ENCODE data around the gene RARB.

The RARB gene

GRCh38 chr3:25481386-25481785 lies 53.3 kb downstream of the RARB start:
- H3K4me3 ChIP-seq (ENCODE audit: low read length), result no peak overlapping the region
- no peaks in the 10 kb centered on the region for H3K27me3 ChIP-seq (ENCODE audit: control insufficient read depth, insufficient read depth, low read length)
- H3K36me3 ChIP-seq (ENCODE audit: control insufficient read depth, insufficient read depth, low read length), result no peaks in the 10 kb centered on the region
- H3K9me3 ChIP-seq (ENCODE audit: control insufficient read depth, low read length), result no peaks in the 10 kb centered on the region
- H3K9ac ChIP-seq (ENCODE audit: low read length), result no peak overlapping the region
- H3K4me1 ChIP-seq (ENCODE audit: control insufficient read depth, insufficient read depth, low read length), result peaks cover 7% of the 10 kb centered on the region

- Histone ChIP-seq H3K9me3 (ENCODE audit: control insufficient read depth, low read length) (no peaks in the 10 kb centered on the region), H3K27me3 (ENCODE audit: control insufficient read depth, insufficient read depth, low read length) (no peaks in the 10 kb centered on the region), H3K9ac (ENCODE audit: low read length) (no peak overlapping the region), H3K36me3 (ENCODE audit: control insufficient read depth, insufficient read depth, low read length) (no peaks in the 10 kb centered on the region), H3K4me3 (ENCODE audit: low read length) (no peak overlapping the region), H3K4me1 (ENCODE audit: control insufficient read depth, insufficient read depth, low read length) (peaks cover 7% of the 10 kb centered on the region)
These were observed 55.4 kb downstream of the RARB start for GRCh38 chr3:25483456-25483855.

GRCh38 chr3:25485673-25486072 lies 57.6 kb downstream of the RARB start:
- no peaks in the 10 kb centered on the region for H3K36me3 ChIP-seq (ENCODE audit: control insufficient read depth, insufficient read depth, low read length)
- no peak overlapping the region for H3K4me3 ChIP-seq (ENCODE audit: low read length)
- no peaks in the 10 kb centered on the region for H3K9me3 ChIP-seq (ENCODE audit: control insufficient read depth, low read length)
- no peak overlapping the region for H3K9ac ChIP-seq (ENCODE audit: low read length)
- H3K4me1 ChIP-seq (ENCODE audit: control insufficient read depth, insufficient read depth, low read length), result peaks cover 2% of the 10 kb centered on the region
- no peaks in the 10 kb centered on the region for H3K27me3 ChIP-seq (ENCODE audit: control insufficient read depth, insufficient read depth, low read length)

- Histone ChIP-seq H3K9me3 (ENCODE audit: control insufficient read depth, low read length) (no peaks in the 10 kb centered on the region), H3K27me3 (ENCODE audit: control insufficient read depth, insufficient read depth, low read length) (no peaks in the 10 kb centered on the region), H3K4me3 (ENCODE audit: low read length) (no peak overlapping the region), H3K4me1 (ENCODE audit: control insufficient read depth, insufficient read depth, low read length) (no peaks in the 10 kb centered on the region), H3K36me3 (ENCODE audit: control insufficient read depth, insufficient read depth, low read length) (no peaks in the 10 kb centered on the region), H3K9ac (ENCODE audit: low read length) (no peak overlapping the region)
These were observed 58.9 kb downstream of the RARB start for GRCh38 chr3:25486932-25487331.

GRCh38 chr3:25489858-25490593 lies 62.0 kb downstream of the RARB start:
- Histone ChIP-seq H3K9me3 (ENCODE audit: control insufficient read depth, low read length) (no peaks in the 10 kb centered on the region), H3K4me3 (ENCODE audit: low read length) (no peak overlapping the region), H3K36me3 (ENCODE audit: control insufficient read depth, insufficient read depth, low read length) (no peaks in the 10 kb centered on the region), H3K9ac (ENCODE audit: low read length) (no peak overlapping the region), H3K27me3 (ENCODE audit: control insufficient read depth, insufficient read depth, low read length) (no peaks in the 10 kb centered on the region), H3K4me1 (ENCODE audit: control insufficient read depth, insufficient read depth, low read length) (no peaks in the 10 kb centered on the region)

GRCh38 chr3:25493246-25493645 lies 65.2 kb downstream of the RARB start:
- Histone ChIP-seq H3K36me3 (ENCODE audit: control insufficient read depth, insufficient read depth, low read length) (no peaks in the 10 kb centered on the region), H3K4me3 (ENCODE audit: low read length) (no peak overlapping the region), H3K9me3 (ENCODE audit: control insufficient read depth, low read length) (no peaks in the 10 kb centered on the region), H3K9ac (ENCODE audit: low read length) (no peak overlapping the region), H3K4me1 (ENCODE audit: control insufficient read depth, insufficient read depth, low read length) (no peaks in the 10 kb centered on the region), H3K27me3 (ENCODE audit: control insufficient read depth, insufficient read depth, low read length) (no peaks in the 10 kb centered on the region)

GRCh38 chr3:25493786-25494185 lies 65.7 kb downstream of the RARB start:
- H3K9ac ChIP-seq (ENCODE audit: low read length), result no peak overlapping the region
- H3K36me3 ChIP-seq (ENCODE audit: control insufficient read depth, insufficient read depth, low read length), result no peaks in the 10 kb centered on the region
- no peaks in the 10 kb centered on the region for H3K4me1 ChIP-seq (ENCODE audit: control insufficient read depth, insufficient read depth, low read length)
- no peak overlapping the region for H3K4me3 ChIP-seq (ENCODE audit: low read length)
- H3K27me3 ChIP-seq (ENCODE audit: control insufficient read depth, insufficient read depth, low read length), result no peaks in the 10 kb centered on the region
- H3K9me3 ChIP-seq (ENCODE audit: control insufficient read depth, low read length), result no peaks in the 10 kb centered on the region

GRCh38 chr3:25495304-25495703 lies 67.2 kb downstream of the RARB start:
- no peaks in the 10 kb centered on the region for H3K27me3 ChIP-seq (ENCODE audit: control insufficient read depth, insufficient read depth, low read length)
- no peaks in the 10 kb centered on the region for H3K9me3 ChIP-seq (ENCODE audit: control insufficient read depth, low read length)
- no peaks in the 10 kb centered on the region for H3K36me3 ChIP-seq (ENCODE audit: control insufficient read depth, insufficient read depth, low read length)
- H3K4me3 ChIP-seq (ENCODE audit: low read length), result no peak overlapping the region
- no peak overlapping the region for H3K9ac ChIP-seq (ENCODE audit: low read length)
- H3K4me1 ChIP-seq (ENCODE audit: control insufficient read depth, insufficient read depth, low read length), result no peaks in the 10 kb centered on the region

- no peaks in the 10 kb centered on the region for H3K4me1 ChIP-seq (ENCODE audit: control insufficient read depth, insufficient read depth, low read length)
- no peaks in the 10 kb centered on the region for H3K9me3 ChIP-seq (ENCODE audit: control insufficient read depth, low read length)
- no peaks in the 10 kb centered on the region for H3K27me3 ChIP-seq (ENCODE audit: control insufficient read depth, insufficient read depth, low read length)
- no peak overlapping the region for H3K9ac ChIP-seq (ENCODE audit: low read length)
- no peak overlapping the region for H3K4me3 ChIP-seq (ENCODE audit: low read length)
- H3K36me3 ChIP-seq (ENCODE audit: control insufficient read depth, insufficient read depth, low read length), result no peaks in the 10 kb centered on the region
These were observed 67.7 kb downstream of the RARB start for GRCh38 chr3:25495726-25496253.

GRCh38 chr3:25497096-25497495 lies 69.0 kb downstream of the RARB start:
- Histone ChIP-seq H3K36me3 (ENCODE audit: control insufficient read depth, insufficient read depth, low read length) (no peaks in the 10 kb centered on the region), H3K9ac (ENCODE audit: low read length) (no peak overlapping the region), H3K4me3 (ENCODE audit: low read length) (no peak overlapping the region), H3K9me3 (ENCODE audit: control insufficient read depth, low read length) (no peaks in the 10 kb centered on the region), H3K27me3 (ENCODE audit: control insufficient read depth, insufficient read depth, low read length) (no peaks in the 10 kb centered on the region), H3K4me1 (ENCODE audit: control insufficient read depth, insufficient read depth, low read length) (no peaks in the 10 kb centered on the region)

- no peaks in the 10 kb centered on the region for H3K4me1 ChIP-seq (ENCODE audit: control insufficient read depth, insufficient read depth, low read length)
- H3K27me3 ChIP-seq (ENCODE audit: control insufficient read depth, insufficient read depth, low read length), result no peaks in the 10 kb centered on the region
- no peaks in the 10 kb centered on the region for H3K9me3 ChIP-seq (ENCODE audit: control insufficient read depth, low read length)
- no peaks in the 10 kb centered on the region for H3K36me3 ChIP-seq (ENCODE audit: control insufficient read depth, insufficient read depth, low read length)
- H3K9ac ChIP-seq (ENCODE audit: low read length), result no peak overlapping the region
- H3K4me3 ChIP-seq (ENCODE audit: low read length), result no peak overlapping the region
These were observed 72.7 kb downstream of the RARB start for GRCh38 chr3:25500706-25501210.

GRCh38 chr3:25502233-25502632 lies 74.2 kb downstream of the RARB start:
- H3K9ac ChIP-seq (ENCODE audit: low read length), result no peak overlapping the region
- no peak overlapping the region for H3K4me3 ChIP-seq (ENCODE audit: low read length)
- H3K4me1 ChIP-seq (ENCODE audit: control insufficient read depth, insufficient read depth, low read length), result no peaks in the 10 kb centered on the region
- no peaks in the 10 kb centered on the region for H3K27me3 ChIP-seq (ENCODE audit: control insufficient read depth, insufficient read depth, low read length)
- H3K36me3 ChIP-seq (ENCODE audit: control insufficient read depth, insufficient read depth, low read length), result no peaks in the 10 kb centered on the region
- no peaks in the 10 kb centered on the region for H3K9me3 ChIP-seq (ENCODE audit: control insufficient read depth, low read length)

All from mucosa of stomach (tissue), 1 donor.